Right atrium auricular region (tissue), 2 donors: ENCODE measurements around the gene ADAMTS4. TPM values are rescaled to one million over a fixed set of nuclear protein-coding genes. Genes with fewer than 3 reads are reported as not detected.
A peak's percentile ranks its signal among the peaks of the same experiment; 100 is the strongest.

Source experiments
- DNase-seq: peaks from one replicate; pipeline ENCODE4 v3.0.0-alpha.2; 2019; ENCODE audit warnings: low spot score
- H3K27ac ChIP-seq, 2 donors: fragments of 200-600 bp; sonication (generic); 1 replicate in 1 of 2; 2 replicates in 1 of 2; pipeline ENCODE4 v1.5.1; 2016 to 2019
- H3K27me3 ChIP-seq, 2 donors: fragments of 200-600 bp; sonication (generic); one replicate each; pipeline versions ENCODE4 v1.5.1 to v1.6.0; 2017 to 2019
- H3K36me3 ChIP-seq: fragments of 200-600 bp; sonication (generic); one replicate; pipeline ENCODE4 v1.5.1; 2016
- H3K4me1 ChIP-seq, 2 donors: fragments of 200-600 bp; sonication (generic); one replicate each; pipeline versions ENCODE4 v1.5.1 to v1.6.0; 2017 to 2019
- H3K4me3 ChIP-seq, 2 donors: fragments of 200-600 bp; sonication (generic); 1 replicate in 1 of 2; 2 replicates in 1 of 2; pipeline ENCODE4 v1.5.1; 2017 to 2019; ENCODE audit warnings: mild to moderate bottlenecking in 1 of 2, moderate library complexity in 1 of 2
- H3K9me3 ChIP-seq, 2 donors: fragments of 200-600 bp; sonication (generic); one replicate each; pipeline ENCODE4 v1.5.1; 2019
- total RNA-seq, 2 donors: library from RNA; depleted of rRNA; stranded (reverse); fragments of >200 nt; gene quantifications; one replicate each; pipeline ENCODE4 v1.1.0, GENCODE V29; 2016
- TF ChIP-seq, protein P1 (sequence below), 2 donors: fragments of 200-600 bp; sonication (generic); IDR thresholded peaks; one replicate each; pipeline ENCODE4 v1.5.1; 2019; ENCODE audit warnings: antibody characterized with exemption in 2 of 2

Gene ADAMTS4
- total RNA-seq, 2 donors from 2014 or later: 12.6 to 19.5 TPM

DNA sequence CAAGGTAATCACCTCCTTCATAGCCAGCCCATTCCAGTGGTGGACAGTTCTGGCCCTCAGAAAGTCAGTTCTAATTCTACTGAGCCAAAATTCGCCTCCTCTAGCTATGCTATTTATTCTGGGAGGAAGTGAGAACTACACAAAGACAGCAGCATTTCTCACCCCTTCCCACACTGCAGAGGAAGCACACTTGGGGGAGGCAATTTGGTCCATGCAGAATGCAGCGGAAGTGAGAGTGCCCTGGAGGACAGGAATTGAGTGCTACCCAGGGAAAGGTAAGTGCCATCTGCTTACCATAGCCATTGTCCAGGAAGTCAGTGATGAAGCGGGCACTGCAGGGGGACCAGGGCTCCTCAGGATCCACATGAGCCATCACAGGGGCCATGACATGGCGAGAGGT, 3.7 kb downstream of the ADAMTS4 start:
- TF ChIP-seq, protein P1, sequence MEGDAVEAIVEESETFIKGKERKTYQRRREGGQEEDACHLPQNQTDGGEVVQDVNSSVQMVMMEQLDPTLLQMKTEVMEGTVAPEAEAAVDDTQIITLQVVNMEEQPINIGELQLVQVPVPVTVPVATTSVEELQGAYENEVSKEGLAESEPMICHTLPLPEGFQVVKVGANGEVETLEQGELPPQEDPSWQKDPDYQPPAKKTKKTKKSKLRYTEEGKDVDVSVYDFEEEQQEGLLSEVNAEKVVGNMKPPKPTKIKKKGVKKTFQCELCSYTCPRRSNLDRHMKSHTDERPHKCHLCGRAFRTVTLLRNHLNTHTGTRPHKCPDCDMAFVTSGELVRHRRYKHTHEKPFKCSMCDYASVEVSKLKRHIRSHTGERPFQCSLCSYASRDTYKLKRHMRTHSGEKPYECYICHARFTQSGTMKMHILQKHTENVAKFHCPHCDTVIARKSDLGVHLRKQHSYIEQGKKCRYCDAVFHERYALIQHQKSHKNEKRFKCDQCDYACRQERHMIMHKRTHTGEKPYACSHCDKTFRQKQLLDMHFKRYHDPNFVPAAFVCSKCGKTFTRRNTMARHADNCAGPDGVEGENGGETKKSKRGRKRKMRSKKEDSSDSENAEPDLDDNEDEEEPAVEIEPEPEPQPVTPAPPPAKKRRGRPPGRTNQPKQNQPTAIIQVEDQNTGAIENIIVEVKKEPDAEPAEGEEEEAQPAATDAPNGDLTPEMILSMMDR (IDR thresholded peaks at IDR 0.05): no peak
- Histone ChIP-seq H3K27me3 (no peaks in the 10 kb centered on the region), H3K27ac (peak overlapping the region in 1 of 2 donors; percentile 99), H3K4me1 (peaks cover 0 to 68% of the 10 kb centered on the region in 2 donors), H3K9me3 (no peaks in the 10 kb centered on the region), H3K4me3 (peak overlapping the region; percentile 48 to 55), H3K36me3 (peaks cover 45% of the 10 kb centered on the region)
- no peak for DNase-seq

DNA sequence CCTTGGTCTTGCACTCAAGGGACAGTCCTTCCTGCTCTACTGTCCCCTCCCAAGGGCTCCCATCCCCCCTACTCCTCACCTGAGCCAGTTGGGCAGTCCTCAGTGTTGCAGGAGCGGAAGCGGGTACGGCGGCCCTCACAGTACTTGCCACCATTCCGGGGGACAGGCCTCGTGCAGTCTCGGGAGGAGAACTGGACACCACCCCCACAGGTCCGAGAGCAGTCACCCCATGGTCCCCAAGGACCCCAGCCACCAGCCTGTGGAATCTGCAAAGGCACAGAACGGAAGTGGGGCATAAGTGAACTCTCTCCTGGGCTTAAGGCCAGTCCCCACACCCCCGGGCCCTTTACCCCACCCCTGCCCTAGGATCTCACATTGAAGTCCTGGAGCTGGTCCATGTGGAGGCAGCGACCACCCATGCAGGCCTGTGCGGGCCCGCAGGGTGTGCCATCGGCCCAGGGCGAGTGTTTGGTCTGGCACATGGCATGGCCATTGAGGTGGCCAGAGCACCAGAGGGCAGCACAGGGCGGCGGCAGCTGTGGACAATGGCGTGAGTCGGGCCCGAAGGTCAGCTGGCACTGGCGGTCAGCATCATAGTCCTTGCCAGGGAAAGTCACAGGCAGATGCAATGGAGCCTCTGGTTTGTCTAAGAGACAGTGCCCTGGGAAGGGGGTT, 5.2 kb downstream of the ADAMTS4 start:
- H3K27ac ChIP-seq: peak overlapping the region; percentile 29 to 33
- TF ChIP-seq, protein P1 (IDR thresholded peaks at IDR 0.05): no peak

DNA sequence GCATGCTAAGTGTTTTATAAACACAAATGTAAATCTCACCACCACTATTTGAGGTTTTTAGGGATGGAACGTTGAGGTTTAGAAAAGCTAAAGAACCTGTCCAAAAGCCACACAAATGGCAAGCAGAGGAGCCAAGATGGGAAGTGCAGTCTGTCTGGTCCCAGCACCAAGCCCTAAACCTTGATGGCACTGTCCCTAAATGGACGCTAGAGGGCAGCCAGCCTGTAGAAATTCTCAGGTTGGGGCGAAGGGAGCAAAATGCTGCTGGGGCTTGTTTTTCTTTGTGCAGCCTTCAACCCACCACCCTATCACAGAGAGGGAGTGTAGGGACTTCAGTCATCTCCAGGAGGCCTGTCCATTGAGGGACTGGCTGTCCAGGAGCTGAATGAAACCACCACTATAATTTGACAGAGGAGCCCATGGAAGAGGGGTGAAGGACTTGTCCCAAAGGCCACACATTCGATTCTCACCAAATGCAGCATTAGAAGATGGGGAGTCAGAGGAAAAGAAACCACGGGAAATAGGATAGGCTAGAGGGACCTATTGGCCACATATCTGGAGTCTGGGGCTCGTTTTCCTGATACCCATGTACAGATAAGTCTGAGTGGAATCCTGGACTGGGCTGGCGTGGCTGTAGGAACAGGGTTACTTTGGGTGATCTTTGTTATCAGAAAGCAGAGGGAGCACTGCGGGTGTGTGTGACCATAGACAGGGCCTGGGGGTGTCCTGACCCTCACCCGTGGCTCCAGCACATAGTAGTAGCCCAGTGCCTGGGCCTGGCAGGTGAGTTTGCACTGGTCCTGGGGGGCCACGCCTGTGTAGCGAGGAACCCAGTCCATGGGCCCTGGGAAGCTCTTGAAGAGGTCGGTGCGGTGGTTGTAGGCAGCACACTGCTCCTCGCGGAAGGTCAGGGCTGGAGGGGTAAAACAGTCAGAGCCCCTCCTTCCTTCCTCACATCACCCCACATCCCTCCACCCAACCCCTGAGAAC, 6.1 kb downstream of the ADAMTS4 start:
- Histone ChIP-seq H3K4me1 (peaks cover 0 to 44% of the 10 kb centered on the region in 2 donors), H3K27ac (peak overlapping the region; percentile 29 to 33), H3K4me3 (no peak overlapping the region), H3K27me3 (no peaks in the 10 kb centered on the region), H3K9me3 (no peaks in the 10 kb centered on the region), H3K36me3 (peaks cover 45% of the 10 kb centered on the region)
- no peak for DNase-seq
- TF ChIP-seq, protein P1 (IDR thresholded peaks at IDR 0.05): peak; percentile 78 to 91

More for the DNA sequence above, 5.2 kb downstream of the ADAMTS4 start:
- no peak for DNase-seq
- no peaks in the 10 kb centered on the region for H3K27me3 ChIP-seq
- H3K4me1 ChIP-seq: peaks cover 0 to 53% of the 10 kb centered on the region in 2 donors
- H3K4me3 ChIP-seq: peak overlapping the region; percentile 5 to 23
- no peaks in the 10 kb centered on the region for H3K9me3 ChIP-seq
- peaks cover 45% of the 10 kb centered on the region for H3K36me3 ChIP-seq

DNA sequence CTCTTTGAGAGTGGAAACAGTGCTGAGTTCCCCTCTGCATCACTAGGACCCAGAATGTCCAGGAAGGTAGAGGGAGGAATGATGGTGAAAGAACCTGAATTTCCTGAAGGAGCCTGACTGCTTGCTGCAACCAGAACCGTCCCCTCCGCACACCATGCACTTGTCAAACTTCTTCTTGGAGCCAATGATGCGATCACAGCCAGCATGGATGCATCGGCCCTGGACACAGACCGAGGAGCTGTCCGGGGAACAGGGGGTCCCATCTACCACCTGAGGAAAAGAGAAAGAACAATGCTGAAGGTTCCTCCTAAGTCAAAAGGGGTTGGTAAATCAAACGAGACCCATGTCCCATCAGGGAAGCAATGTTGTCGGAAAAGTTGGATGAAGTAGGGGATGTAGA, 6.9 kb downstream of the ADAMTS4 start:
- peaks cover 45% of the 10 kb centered on the region for H3K36me3 ChIP-seq
- peaks cover 0 to 36% of the 10 kb centered on the region in 2 donors for H3K4me1 ChIP-seq
- H3K27me3 ChIP-seq: no peaks in the 10 kb centered on the region
- H3K9me3 ChIP-seq: no peaks in the 10 kb centered on the region
- TF ChIP-seq, protein P1 (IDR thresholded peaks at IDR 0.05): no peak
- DNase-seq: no peak
- no peak overlapping the region for H3K4me3 ChIP-seq
- no peak overlapping the region for H3K27ac ChIP-seq

DNA sequence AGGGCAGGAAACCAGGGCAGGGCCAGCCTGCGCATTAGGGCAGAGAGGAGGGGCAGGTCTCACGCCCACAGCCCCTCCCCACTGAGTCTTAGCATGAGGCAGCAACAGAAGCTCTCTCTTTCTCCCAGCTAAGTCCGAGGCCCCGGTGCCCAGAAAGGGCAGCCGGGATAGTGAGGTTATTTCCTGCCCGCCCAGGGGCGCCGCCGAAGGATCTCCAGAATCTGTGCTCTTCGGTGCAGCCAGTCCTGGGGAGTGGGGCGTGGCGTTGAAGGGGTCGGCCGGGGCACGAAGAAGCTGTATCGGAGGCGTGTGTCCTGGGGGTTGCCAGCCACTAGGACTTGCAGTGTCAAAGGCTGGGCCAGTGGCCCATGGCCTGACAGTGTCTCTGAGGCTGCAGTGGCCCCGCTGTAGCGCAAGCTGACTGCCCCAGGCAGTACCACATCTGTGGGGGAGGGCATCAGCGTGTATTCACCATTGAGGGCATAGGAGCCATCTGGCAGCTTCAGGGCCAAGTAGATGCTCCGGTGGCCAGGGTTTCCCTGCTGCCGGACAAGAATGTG, 7.8 kb downstream of the ADAMTS4 start:
- H3K4me1 ChIP-seq: peaks cover 0 to 34% of the 10 kb centered on the region in 2 donors
- TF ChIP-seq, protein P1 (IDR thresholded peaks at IDR 0.05): no peak
- H3K9me3 ChIP-seq: no peaks in the 10 kb centered on the region
- H3K4me3 ChIP-seq: no peak overlapping the region
- peaks cover 39% of the 10 kb centered on the region for H3K36me3 ChIP-seq
- DNase-seq: no peak
- no peaks in the 10 kb centered on the region for H3K27me3 ChIP-seq
- H3K27ac ChIP-seq: no peak overlapping the region
